Measurements from ENCODE around the gene HDAC3.

Gene HDAC3

DNA sequence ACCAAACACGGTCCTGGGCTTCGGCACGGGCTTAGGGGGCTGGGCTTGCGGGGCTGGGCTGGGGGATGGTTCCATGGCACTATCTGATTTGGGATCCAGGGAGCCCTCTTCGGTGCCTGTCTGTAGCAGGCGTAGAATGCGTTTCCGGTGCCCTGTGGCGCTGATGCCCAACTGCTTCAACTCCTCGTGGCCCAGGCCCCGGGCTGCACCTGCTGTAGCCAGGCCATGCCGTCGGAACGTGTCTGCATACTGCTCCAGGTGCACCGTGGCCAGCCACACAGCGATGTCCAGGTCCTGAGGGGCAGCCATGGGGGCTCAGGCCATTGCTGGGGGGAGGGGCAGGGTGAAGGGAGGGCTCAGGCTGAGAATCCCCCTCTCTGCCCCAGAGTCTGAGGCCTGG is 43.5 kb upstream of the HDAC3 start:
- DNase-seq (ENCODE audit: insufficient read length, low spot score) = no peak
- no peak for FAIRE-seq
- TF ChIP-seq, protein P1, sequence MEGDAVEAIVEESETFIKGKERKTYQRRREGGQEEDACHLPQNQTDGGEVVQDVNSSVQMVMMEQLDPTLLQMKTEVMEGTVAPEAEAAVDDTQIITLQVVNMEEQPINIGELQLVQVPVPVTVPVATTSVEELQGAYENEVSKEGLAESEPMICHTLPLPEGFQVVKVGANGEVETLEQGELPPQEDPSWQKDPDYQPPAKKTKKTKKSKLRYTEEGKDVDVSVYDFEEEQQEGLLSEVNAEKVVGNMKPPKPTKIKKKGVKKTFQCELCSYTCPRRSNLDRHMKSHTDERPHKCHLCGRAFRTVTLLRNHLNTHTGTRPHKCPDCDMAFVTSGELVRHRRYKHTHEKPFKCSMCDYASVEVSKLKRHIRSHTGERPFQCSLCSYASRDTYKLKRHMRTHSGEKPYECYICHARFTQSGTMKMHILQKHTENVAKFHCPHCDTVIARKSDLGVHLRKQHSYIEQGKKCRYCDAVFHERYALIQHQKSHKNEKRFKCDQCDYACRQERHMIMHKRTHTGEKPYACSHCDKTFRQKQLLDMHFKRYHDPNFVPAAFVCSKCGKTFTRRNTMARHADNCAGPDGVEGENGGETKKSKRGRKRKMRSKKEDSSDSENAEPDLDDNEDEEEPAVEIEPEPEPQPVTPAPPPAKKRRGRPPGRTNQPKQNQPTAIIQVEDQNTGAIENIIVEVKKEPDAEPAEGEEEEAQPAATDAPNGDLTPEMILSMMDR (IDR thresholded peaks at IDR 0.05; ENCODE audit: insufficient read depth, missing control alignments) = no peak

DNA sequence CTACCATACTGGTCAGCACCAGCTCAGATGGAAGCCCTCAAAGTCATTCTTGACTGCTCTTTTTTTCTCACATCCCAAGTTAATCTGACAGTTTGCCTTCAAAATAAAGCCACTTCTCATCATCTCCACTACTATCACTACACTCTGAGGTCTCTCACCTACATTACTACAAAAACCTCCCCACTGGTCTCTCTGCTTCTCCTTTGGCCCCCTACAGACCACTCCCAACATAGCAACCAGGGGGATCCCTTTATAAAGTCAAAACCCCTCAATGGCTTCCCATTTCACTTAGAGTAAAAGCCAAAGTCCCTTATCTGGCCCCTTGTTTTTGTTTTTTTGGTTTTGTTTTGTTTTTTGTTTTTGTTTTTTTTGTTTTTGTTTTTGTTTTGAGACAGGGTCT is 40.8 kb upstream of the HDAC3 start:
- DNase-seq (ENCODE audit: insufficient read length, low spot score) (no peak), FAIRE-seq (no peak)
- TF ChIP-seq, protein P1 (IDR thresholded peaks at IDR 0.05; ENCODE audit: insufficient read depth, missing control alignments) = no peak

DNA sequence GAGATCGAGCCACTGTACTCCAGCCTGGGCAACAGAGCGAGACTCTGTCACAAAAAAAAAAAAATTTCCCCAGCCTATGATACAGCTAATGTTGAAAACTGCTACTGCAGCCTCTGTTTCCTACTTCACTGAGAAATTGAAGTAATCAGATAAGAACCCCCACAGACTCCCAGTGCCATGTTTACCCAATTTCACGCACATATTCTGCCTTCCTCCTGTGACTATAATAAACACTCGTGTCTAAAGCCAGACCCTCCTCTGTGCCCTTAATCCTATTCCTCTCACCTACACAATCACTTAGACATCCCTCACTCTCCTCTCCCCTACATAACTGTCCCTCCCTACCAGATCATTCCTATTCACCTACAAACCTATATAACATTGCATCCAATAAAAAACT is 39.0 kb upstream of the HDAC3 start:
- FAIRE-seq = no peak
- TF ChIP-seq, protein P1 (IDR thresholded peaks at IDR 0.05; ENCODE audit: insufficient read depth, missing control alignments) = no peak

DNA sequence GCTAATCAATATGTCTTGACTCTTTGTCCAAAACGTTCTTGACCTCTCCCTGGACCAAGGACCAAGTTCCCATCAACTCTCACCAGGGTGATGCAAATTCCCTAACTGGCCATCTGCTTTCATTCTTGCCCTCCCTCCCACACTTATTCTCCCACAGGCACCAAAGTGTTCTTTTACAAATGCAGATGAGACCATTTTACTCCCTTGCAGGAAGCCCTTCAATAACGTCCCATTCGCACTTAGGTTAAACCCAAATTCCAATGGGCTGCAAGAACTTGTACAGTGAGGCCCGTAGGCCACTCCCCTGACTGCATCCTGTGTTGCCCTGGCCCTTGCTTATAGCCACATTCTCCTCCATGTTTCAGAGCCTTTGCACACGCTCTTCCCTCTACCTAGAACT is 38.1 kb upstream of the HDAC3 start:
- TF ChIP-seq, protein P1 (IDR thresholded peaks at IDR 0.05; ENCODE audit: insufficient read depth, missing control alignments) = no peak
- FAIRE-seq (no peak), DNase-seq (ENCODE audit: insufficient read length, low spot score) (no peak)

More for the DNA sequence above, 39.0 kb upstream of the HDAC3 start:
- DNase-seq (ENCODE audit: insufficient read length, low spot score) = no peak

DNA sequence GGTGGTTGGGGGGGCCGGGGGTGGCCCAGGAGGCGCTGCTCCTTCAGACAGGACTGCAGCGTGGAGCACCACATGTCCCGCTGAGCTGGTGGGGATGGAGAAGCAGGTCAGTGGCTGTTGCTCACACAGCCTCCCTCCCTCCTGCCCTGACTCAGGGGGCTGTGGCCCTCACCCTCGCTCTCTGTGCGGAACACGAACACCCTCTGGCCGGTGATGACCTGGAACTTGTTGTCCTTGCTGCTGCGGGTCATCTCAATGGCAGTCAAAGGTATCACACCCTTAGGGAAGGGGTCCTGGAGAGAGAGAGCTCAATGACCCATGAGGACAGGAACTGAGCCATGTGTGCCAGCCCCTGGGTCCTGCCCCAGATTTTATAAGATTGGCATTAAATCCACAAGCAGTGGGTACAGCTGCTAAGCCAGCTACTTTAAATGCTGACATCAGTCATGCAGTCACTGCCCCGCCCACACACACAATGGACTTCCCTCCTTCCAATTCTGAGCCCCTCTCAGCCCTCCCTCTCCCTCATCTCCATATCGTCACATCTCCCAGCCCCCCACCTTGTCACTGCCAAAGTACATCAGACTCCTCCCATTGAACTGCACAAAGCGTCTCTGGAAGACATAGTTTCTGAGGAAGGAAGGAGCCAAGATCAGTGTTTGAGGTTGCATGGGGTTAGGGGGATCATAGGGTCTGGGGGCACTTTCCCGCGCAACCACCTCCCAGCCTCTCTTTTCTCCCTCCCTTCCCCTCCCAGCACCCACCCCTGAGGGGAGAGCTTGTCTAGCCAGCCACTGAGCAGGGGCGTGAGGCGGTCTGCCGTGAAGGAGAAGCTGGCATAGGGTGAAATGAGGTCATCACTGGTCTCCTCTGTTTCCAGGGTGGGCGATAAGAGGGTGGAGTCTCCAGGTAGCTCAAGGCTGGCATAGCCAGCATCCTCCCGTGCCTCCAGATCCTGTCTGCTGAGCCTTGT is 36.5 kb upstream of the HDAC3 start:
- TF ChIP-seq, protein P1 (IDR thresholded peaks at IDR 0.05; ENCODE audit: insufficient read depth, missing control alignments) = no peak
- no peak for FAIRE-seq
- no peak for DNase-seq (ENCODE audit: insufficient read length, low spot score)

DNA sequence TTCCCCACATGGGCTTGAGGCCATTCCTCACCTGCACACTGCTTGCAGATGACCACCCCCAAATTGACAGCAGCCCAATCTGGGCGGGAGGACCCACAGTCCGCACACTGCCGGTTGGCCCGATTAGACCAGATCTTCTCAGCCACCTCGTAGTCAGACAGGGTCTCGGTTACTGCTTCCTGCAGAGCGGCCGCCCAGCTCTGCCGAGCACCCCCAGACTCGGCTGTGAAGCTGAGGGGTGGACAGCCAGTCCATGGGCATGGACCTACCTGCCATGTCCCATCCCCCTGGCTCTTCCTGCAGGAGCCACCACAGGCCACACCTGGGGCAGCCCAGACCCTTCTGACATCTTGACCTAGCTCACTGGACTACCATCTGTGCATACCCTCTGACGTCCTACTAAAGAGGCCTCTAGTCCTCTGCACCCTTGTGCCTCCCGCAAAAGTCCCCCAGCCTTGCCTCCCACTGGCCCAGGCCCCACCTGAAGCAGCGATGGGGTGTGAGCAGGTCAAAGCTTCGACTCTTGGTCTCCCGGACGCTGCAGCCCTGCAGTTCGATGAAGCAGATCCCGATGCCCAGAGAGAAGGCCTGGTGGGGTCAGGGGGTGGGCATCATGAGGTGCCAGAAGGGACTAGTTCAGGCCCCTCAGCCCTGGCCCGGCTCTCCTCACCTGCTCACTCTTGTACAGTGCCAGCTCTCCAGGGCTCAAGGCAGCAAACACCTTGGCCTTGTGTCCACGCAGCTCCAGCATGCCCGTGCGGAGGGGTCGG is 35.6 kb upstream of the HDAC3 start:
- no peak for FAIRE-seq
- TF ChIP-seq, protein P1 (IDR thresholded peaks at IDR 0.05; ENCODE audit: insufficient read depth, missing control alignments) = no peak
- no peak for DNase-seq (ENCODE audit: insufficient read length, low spot score)

All from D721Med (cell line).